ENCODE data around the gene CDC5L. TPM values are rescaled to one million over a fixed set of nuclear protein-coding genes. Genes with fewer than 3 reads are reported as not detected.

CDC5L gene
- total RNA-seq, 1 donor from 2014 or later = 23.1 TPM

DNA sequence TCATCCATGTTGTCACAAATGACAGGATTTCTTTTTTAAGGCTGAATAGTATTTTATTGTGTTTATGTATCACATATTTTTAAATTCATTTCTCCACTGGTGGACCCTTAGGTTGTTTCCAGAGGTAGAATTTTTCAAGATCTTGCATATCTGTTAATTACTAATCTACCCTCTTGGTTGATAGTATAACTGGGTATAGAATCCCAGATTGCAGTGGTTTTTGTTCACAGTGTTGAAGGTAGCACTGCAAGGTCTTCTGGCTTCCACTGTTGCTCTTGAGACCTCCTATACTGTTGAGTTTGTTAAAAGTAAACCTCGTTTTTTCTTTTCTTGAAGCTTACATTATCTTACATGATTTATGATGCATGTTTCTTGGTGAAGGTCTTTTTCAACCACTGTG lies 22.9 kb downstream of the CDC5L start:
- no peak for DNase-seq (ENCODE audit: extremely low spot score, unreplicated experiment)
- Mint-ChIP-seq H3K4me3 (ENCODE audit: unreplicated experiment) (no peak overlapping the region), H3K27ac (ENCODE audit: unreplicated experiment) (peak overlapping the region; percentile 90), H3K9me3 (ENCODE audit: unreplicated experiment) (peaks cover 3% of the 10 kb centered on the region), H3K36me3 (ENCODE audit: unreplicated experiment) (peaks cover 55% of the 10 kb centered on the region), H3K27me3 (ENCODE audit: unreplicated experiment) (no peaks in the 10 kb centered on the region), H3K4me1 (ENCODE audit: unreplicated experiment) (peaks cover 31% of the 10 kb centered on the region)
- TF ChIP-seq, protein P1, sequence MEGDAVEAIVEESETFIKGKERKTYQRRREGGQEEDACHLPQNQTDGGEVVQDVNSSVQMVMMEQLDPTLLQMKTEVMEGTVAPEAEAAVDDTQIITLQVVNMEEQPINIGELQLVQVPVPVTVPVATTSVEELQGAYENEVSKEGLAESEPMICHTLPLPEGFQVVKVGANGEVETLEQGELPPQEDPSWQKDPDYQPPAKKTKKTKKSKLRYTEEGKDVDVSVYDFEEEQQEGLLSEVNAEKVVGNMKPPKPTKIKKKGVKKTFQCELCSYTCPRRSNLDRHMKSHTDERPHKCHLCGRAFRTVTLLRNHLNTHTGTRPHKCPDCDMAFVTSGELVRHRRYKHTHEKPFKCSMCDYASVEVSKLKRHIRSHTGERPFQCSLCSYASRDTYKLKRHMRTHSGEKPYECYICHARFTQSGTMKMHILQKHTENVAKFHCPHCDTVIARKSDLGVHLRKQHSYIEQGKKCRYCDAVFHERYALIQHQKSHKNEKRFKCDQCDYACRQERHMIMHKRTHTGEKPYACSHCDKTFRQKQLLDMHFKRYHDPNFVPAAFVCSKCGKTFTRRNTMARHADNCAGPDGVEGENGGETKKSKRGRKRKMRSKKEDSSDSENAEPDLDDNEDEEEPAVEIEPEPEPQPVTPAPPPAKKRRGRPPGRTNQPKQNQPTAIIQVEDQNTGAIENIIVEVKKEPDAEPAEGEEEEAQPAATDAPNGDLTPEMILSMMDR (IDR thresholded peaks at IDR 0.05) = no peak

DNA sequence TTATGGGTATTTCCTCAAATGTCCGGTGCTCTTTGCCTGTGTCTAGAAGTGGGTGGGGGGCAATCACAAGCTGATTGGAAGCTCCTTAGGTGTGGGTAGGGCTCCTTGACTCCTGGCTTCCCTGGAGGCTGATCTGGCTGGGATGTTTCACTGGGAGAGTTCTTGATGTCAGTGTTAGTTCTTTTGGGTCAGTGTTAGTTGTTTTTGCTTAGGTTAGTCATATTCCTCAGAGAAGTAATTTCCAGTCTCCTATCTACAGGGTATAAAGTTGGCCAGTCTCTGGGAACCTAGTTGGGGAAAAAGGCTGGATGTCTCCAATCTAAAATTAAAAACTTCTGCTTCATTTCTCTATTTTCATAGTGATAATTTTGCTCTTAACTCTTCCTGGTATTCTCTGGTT lies 23.6 kb downstream of the CDC5L start:
- Mint-ChIP-seq H3K27me3 (ENCODE audit: unreplicated experiment) (no peaks in the 10 kb centered on the region), H3K27ac (ENCODE audit: unreplicated experiment) (peak overlapping the region; percentile 88), H3K9me3 (ENCODE audit: unreplicated experiment) (peaks cover 3% of the 10 kb centered on the region), H3K36me3 (ENCODE audit: unreplicated experiment) (peaks cover 52% of the 10 kb centered on the region), H3K4me1 (ENCODE audit: unreplicated experiment) (peaks cover 36% of the 10 kb centered on the region), H3K4me3 (ENCODE audit: unreplicated experiment) (no peak overlapping the region)
- DNase-seq (ENCODE audit: extremely low spot score, unreplicated experiment) = no peak
- TF ChIP-seq, protein P1 (IDR thresholded peaks at IDR 0.05) = no peak

DNA sequence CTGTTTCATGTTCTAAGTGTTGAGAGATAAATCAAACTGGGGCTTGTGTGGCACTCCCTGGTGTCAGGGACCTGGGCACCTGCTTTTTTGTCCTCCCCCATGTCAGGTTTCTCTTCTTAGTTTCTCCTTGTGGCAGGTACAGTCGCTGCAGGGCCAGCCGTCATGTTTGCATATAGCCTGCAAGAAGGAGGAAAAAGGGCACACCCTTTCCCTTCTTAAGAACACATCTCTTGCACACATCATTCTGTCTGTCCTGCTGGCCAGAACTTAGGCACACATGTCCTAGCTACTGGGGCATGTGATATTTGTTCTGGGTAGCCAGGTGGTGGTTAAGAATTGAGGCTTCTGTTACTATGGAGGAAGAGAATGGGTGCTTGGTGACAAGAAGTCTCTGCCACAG lies 27.9 kb downstream of the CDC5L start:
- peaks cover 3% of the 10 kb centered on the region for H3K9me3 Mint-ChIP-seq (ENCODE audit: unreplicated experiment)
- peaks cover 19% of the 10 kb centered on the region for H3K4me1 Mint-ChIP-seq (ENCODE audit: unreplicated experiment)
- no peaks in the 10 kb centered on the region for H3K27me3 Mint-ChIP-seq (ENCODE audit: unreplicated experiment)
- no peak for DNase-seq (ENCODE audit: extremely low spot score, unreplicated experiment)
- no peak overlapping the region for H3K4me3 Mint-ChIP-seq (ENCODE audit: unreplicated experiment)
- no peak overlapping the region for H3K27ac Mint-ChIP-seq (ENCODE audit: unreplicated experiment)
- TF ChIP-seq, protein P1 (IDR thresholded peaks at IDR 0.05) = no peak
- peaks cover 33% of the 10 kb centered on the region for H3K36me3 Mint-ChIP-seq (ENCODE audit: unreplicated experiment)

DNA sequence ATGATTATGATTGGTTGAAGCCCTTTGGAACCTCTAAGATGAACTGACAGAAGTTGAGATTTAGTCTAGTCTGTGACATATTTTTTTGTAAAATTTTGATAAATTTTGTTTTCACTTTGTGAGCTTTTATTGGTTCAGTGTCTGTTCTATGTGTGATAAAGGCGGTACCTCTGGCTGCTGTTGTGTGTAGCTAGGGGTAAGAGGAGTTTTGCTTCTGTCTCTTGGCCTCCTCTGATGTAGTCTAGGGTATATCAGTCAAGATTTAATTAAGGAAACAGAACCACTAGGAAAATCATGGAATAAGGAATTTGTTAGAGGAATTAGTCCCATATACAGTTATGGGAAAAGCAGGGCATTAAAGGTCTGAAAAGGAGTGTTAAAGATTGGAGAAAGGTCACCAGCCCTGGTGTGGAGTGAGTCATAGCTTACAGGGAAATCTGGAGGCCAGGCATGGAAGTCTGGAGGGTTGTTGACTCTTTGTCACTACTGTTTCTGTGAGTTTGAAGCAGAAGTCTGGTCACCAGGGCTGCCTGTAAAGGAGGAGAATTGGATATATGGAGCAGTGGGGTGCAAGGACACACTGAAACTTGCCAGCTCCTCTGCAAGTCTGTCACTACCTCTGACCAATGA lies 28.5 kb downstream of the CDC5L start:
- H3K4me1 Mint-ChIP-seq (ENCODE audit: unreplicated experiment) = peaks cover 17% of the 10 kb centered on the region
- H3K4me3 Mint-ChIP-seq (ENCODE audit: unreplicated experiment) = no peak overlapping the region
- peaks cover 36% of the 10 kb centered on the region for H3K36me3 Mint-ChIP-seq (ENCODE audit: unreplicated experiment)
- no peak overlapping the region for H3K27ac Mint-ChIP-seq (ENCODE audit: unreplicated experiment)
- no peak for DNase-seq (ENCODE audit: extremely low spot score, unreplicated experiment)
- TF ChIP-seq, protein P1 (IDR thresholded peaks at IDR 0.05) = no peak
- H3K9me3 Mint-ChIP-seq (ENCODE audit: unreplicated experiment) = peaks cover 2% of the 10 kb centered on the region
- H3K27me3 Mint-ChIP-seq (ENCODE audit: unreplicated experiment) = no peaks in the 10 kb centered on the region

DNA sequence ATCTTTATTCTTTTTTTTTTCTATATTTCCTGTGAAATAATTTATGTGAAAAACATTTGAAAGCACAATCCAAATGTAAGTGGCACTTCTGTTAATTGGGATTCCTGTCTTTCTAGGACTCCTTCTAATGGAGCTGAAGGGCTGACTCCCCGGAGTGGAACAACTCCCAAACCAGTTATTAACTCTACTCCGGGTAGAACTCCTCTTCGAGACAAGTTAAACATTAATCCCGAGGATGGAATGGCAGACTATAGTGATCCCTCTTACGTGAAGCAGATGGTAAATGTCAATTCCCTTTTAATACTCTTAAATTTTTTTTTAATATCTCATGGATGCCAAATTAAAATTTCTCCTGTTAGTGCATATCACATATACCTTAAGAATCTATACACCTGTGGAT lies 35.0 kb downstream of the CDC5L start:
- TF ChIP-seq, protein P1 (IDR thresholded peaks at IDR 0.05) = no peak
- Mint-ChIP-seq H3K9me3 (ENCODE audit: unreplicated experiment) (no peaks in the 10 kb centered on the region), H3K36me3 (ENCODE audit: unreplicated experiment) (peaks cover 54% of the 10 kb centered on the region), H3K27ac (ENCODE audit: unreplicated experiment) (no peak overlapping the region), H3K4me1 (ENCODE audit: unreplicated experiment) (no peaks in the 10 kb centered on the region), H3K27me3 (ENCODE audit: unreplicated experiment) (no peaks in the 10 kb centered on the region), H3K4me3 (ENCODE audit: unreplicated experiment) (no peak overlapping the region)
- no peak for DNase-seq (ENCODE audit: extremely low spot score, unreplicated experiment)

Data from osteocyte (in vitro differentiated cells).